Activated CD8-positive, alpha-beta T cell treated with anti-CD3 and anti-CD28 coated beads for 36 hours (primary cell): Measurements from ENCODE around the gene ZNF582. TPM values are rescaled to one million over a fixed set of nuclear protein-coding genes. Genes with fewer than 3 reads are reported as not detected.

Source experiments
- ATAC-seq: fragments of 200-7000 bp; cut with Tn5 transposase; one replicate; pipeline ENCODE4 v1.10.0; 2021; ENCODE audit warnings: mild to moderate bottlenecking, moderate library complexity
- CTCF ChIA-PET: fragments of 350-600 bp; sonication (Branson Sonifier 250); formaldehyde crosslinking; loops from one replicate; lab custom pipeline; 2021; ENCODE audit warnings: antibody characterized with exemption; lab: Charles Lee
- POLR2A ChIA-PET: fragments of 350-600 bp; sonication (Branson Sonifier 250); formaldehyde crosslinking; loops from one replicate; lab custom pipeline; 2021; ENCODE audit warnings: antibody characterized with exemption; lab: Charles Lee
- DNase-seq: peaks from one replicate; pipeline ENCODE4 v3.0.0-alpha.2; 2020
- H3K27ac Mint-ChIP-seq: one replicate; pipeline ENCODE4 v1.8.0; 2021; ENCODE audit warnings: mild to moderate bottlenecking, mixed read lengths
- H3K27me3 Mint-ChIP-seq: one replicate; pipeline ENCODE4 v1.8.0; 2021; ENCODE audit warnings: mixed read lengths
- H3K36me3 Mint-ChIP-seq: one replicate; pipeline ENCODE4 v1.8.0; 2021; ENCODE audit warnings: low read depth, mixed read lengths
- H3K4me1 Mint-ChIP-seq: one replicate; pipeline ENCODE4 v1.8.0; 2021; ENCODE audit warnings: low read depth, mixed read lengths
- H3K4me3 Mint-ChIP-seq: one replicate; pipeline ENCODE4 v1.8.0; 2021; ENCODE audit warnings: mild to moderate bottlenecking, moderate library complexity, mixed read lengths
- H3K9me3 Mint-ChIP-seq: one replicate; pipeline ENCODE4 v1.8.0; 2021; ENCODE audit warnings: mixed read lengths
- CTCF ChIP-seq: fragments of 200-600 bp; IDR thresholded peaks from one replicate; pipeline ENCODE4 v1.8.0; 2022; ENCODE audit warnings: antibody characterized with exemption, mild to moderate bottlenecking
- intact Hi-C: fragments of 100-400 bp; cut with micrococcal nuclease; formaldehyde crosslinking; loops from one replicate; pipeline ENCODE4 v1.10.0; 2022
- total RNA-seq, 2 experiments: library from RNA; stranded (reverse); gene quantifications; one replicate each; pipeline ENCODE4 v1.2.3, GENCODE V29; 2021

ZNF582 gene
- 1 to 10 TPM; 2.0 to 2.4 TPM for total RNA-seq

GRCh38 chr19:56393119-56394012 is at the start of gene ZNF582:
ZNF582 (minus strand) TSS chr19:56393534; CDS start chr19:56391752, 1,782 bp downstream.
- H3K36me3 Mint-ChIP-seq, result peaks cover 72% of the 10 kb centered on the region
- POLR2A ChIA-PET, result interaction anchor here (0.8 to 2.5 kb wide), 3 partner anchors 9 to 1653 kb away, joined by 3 to 9 read pairs (median 4); partner anchors contain the start of gene ZNF583
- peak within 1 kb of the TSS; percentile 90 for H3K4me3 Mint-ChIP-seq
- H3K27me3 Mint-ChIP-seq, result no peaks in the 10 kb centered on the region
- CTCF ChIA-PET, result interaction anchor here (1.0 to 1.3 kb wide), 2 partner anchors 11 to 24 kb away, joined by 4 to 5 read pairs; partner anchors contain the start of gene ZNF583
- H3K4me1 Mint-ChIP-seq, result peaks cover 15% of the 10 kb centered on the region
- intact Hi-C loops, result loop anchor here (10.0 kb wide), 1 partner anchor 151 kb away; no protein-coding TSS in a partner anchor
- ATAC-seq, result peak; percentile 99
- H3K9me3 Mint-ChIP-seq, result peaks cover 50% of the 10 kb centered on the region
- peak within 1 kb of the TSS; percentile 96 for H3K27ac Mint-ChIP-seq
- peak; percentile 81 for TF ChIP-seq CTCF
- DNase-seq, result peak; percentile 97

GRCh38 chr19:56441206-56441792 is 48.0 kb upstream of the ZNF582 start:
- TF ChIP-seq CTCF, result no peak
- Mint-ChIP-seq H3K27me3 (no peaks in the 10 kb centered on the region), H3K9me3 (peaks cover 53% of the 10 kb centered on the region), H3K27ac (no peak overlapping the region), H3K4me3 (no peak overlapping the region), H3K36me3 (peaks cover 35% of the 10 kb centered on the region), H3K4me1 (no peaks in the 10 kb centered on the region)
- DNase-seq (no peak), ATAC-seq (no peak)
- intact Hi-C loops, result no loop called here
- ChIA-PET CTCF (no interaction called here), POLR2A (no interaction called here)

GRCh38 chr19:56423985-56424353 is 30.6 kb upstream of the ZNF582 start:
- TF ChIP-seq CTCF, result no peak
- ATAC-seq (no peak), DNase-seq (no peak)
- H3K4me3 Mint-ChIP-seq, result no peak overlapping the region
- intact Hi-C loops, result no loop called here
- peaks cover 71% of the 10 kb centered on the region for H3K9me3 Mint-ChIP-seq
- peaks cover 60% of the 10 kb centered on the region for H3K36me3 Mint-ChIP-seq
- ChIA-PET CTCF (no interaction called here), POLR2A (no interaction called here)
- H3K4me1 Mint-ChIP-seq, result no peaks in the 10 kb centered on the region
- no peaks in the 10 kb centered on the region for H3K27me3 Mint-ChIP-seq
- H3K27ac Mint-ChIP-seq, result no peak overlapping the region

- TF ChIP-seq CTCF, result no peak
- no peak overlapping the region for H3K4me3 Mint-ChIP-seq
- CTCF ChIA-PET, result no interaction called here
- POLR2A ChIA-PET, result no interaction called here
- no peaks in the 10 kb centered on the region for H3K27me3 Mint-ChIP-seq
- no peaks in the 10 kb centered on the region for H3K4me1 Mint-ChIP-seq
- DNase-seq (no peak), ATAC-seq (no peak)
- peaks cover 64% of the 10 kb centered on the region for H3K36me3 Mint-ChIP-seq
- H3K9me3 Mint-ChIP-seq, result peaks cover 74% of the 10 kb centered on the region
- intact Hi-C loops, result no loop called here
- no peak overlapping the region for H3K27ac Mint-ChIP-seq
Measured at GRCh38 chr19:56423276-56423984, 30.1 kb upstream of the ZNF582 start.
